GM23338 (cell line): ENCODE measurements around the gene SORCS3. TPM values are rescaled to one million over a fixed set of nuclear protein-coding genes. Genes with fewer than 3 reads are reported as not detected.

Experiments
- ATAC-seq: fragments of 200-7000 bp; cut with Tn5 transposase; 3 replicates; pipeline ENCODE4 v1.9.1; 2020
- DNase-seq: peaks from one replicate; pipeline ENCODE4 v3.0.0-alpha.2; 2015; ENCODE audit warnings: low spot score
- H2AFZ ChIP-seq: fragments of 200-600 bp; sonication (generic); 2 replicates; pipeline ENCODE4 v1.8.0; 2016; ENCODE audit warnings: antibody characterized with exemption, mild to moderate bottlenecking, moderate library complexity
- H3F3A ChIP-seq: fragments of 200-600 bp; sonication (generic); replicated peaks from 2 replicates; pipeline ENCODE4 v1.8.0; 2017; ENCODE audit warnings: antibody characterized with exemption, mixed run types, low read depth
- H3K27ac ChIP-seq: fragments of 200-600 bp; sonication (generic); 2 replicates; pipeline ENCODE4 v1.6.1; 2016; ENCODE audit warnings: low read depth
- H3K27me3 ChIP-seq: fragments of 200-600 bp; sonication (generic); 2 replicates; pipeline ENCODE4 v1.8.0; 2016; ENCODE audit warnings: mild to moderate bottlenecking, mixed run types, moderate library complexity; ENCODE audit not compliant: insufficient read depth
- H3K36me3 ChIP-seq: fragments of 200-600 bp; sonication (generic); 2 replicates; pipeline ENCODE4 v1.8.0; 2016; ENCODE audit warnings: mild to moderate bottlenecking; ENCODE audit not compliant: insufficient read depth
- H3K4me1 ChIP-seq: fragments of 200-600 bp; sonication (generic); 2 replicates; pipeline ENCODE4 v1.8.0; 2016; ENCODE audit warnings: mild to moderate bottlenecking, moderate library complexity; ENCODE audit not compliant: insufficient read depth
- H3K4me2 ChIP-seq: fragments of 200-600 bp; sonication (generic); 2 replicates; pipeline ENCODE4 v1.7.1; 2017; ENCODE audit warnings: mixed run types
- H3K4me3 ChIP-seq: fragments of 200-600 bp; sonication (generic); 2 replicates; pipeline ENCODE4 v1.6.1; 2016; ENCODE audit warnings: mixed run types
- H3K79me2 ChIP-seq: fragments of 200-600 bp; sonication (generic); replicated peaks from 2 replicates; pipeline ENCODE4 v1.8.0; 2017; ENCODE audit warnings: mild to moderate bottlenecking; ENCODE audit not compliant: insufficient read depth
- H3K9me2 ChIP-seq: fragments of 200-600 bp; sonication (generic); 2 replicates; pipeline ENCODE4 v1.8.0; 2017; ENCODE audit not compliant: insufficient read depth
- H4K20me1 ChIP-seq: fragments of 200-600 bp; sonication (generic); replicated peaks from 2 replicates; pipeline ENCODE4 v1.8.0; 2017; ENCODE audit warnings: mild to moderate bottlenecking; ENCODE audit not compliant: insufficient read depth
- H3K27ac Mint-ChIP-seq: 2 replicates; pipeline ENCODE4 v1.8.0; 2020; ENCODE audit warnings: inconsistent platforms, mild to moderate bottlenecking, moderate library complexity, mixed read lengths
- H3K27me3 Mint-ChIP-seq: 3 replicates; pipeline ENCODE4 v1.8.0; 2022; ENCODE audit warnings: low read depth, mild to moderate bottlenecking, moderate library complexity, mixed read lengths, inconsistent platforms; ENCODE audit not compliant: insufficient read depth, poor library complexity
- H3K36me3 Mint-ChIP-seq: 3 replicates; pipeline ENCODE4 v1.8.0; 2021; ENCODE audit warnings: low read depth, mild to moderate bottlenecking, inconsistent platforms, moderate library complexity, mixed read lengths
- H3K4me1 Mint-ChIP-seq: 3 replicates; pipeline ENCODE4 v1.8.0; 2020; ENCODE audit warnings: mild to moderate bottlenecking, inconsistent platforms, mixed read lengths
- H3K4me3 Mint-ChIP-seq: 3 replicates; pipeline ENCODE4 v1.8.0; 2021; ENCODE audit warnings: moderate library complexity, mild to moderate bottlenecking, inconsistent platforms, mixed read lengths
- H3K9me3 Mint-ChIP-seq: 3 replicates; pipeline ENCODE4 v1.8.0; 2020; ENCODE audit warnings: moderate library complexity, mild to moderate bottlenecking, inconsistent platforms, mixed read lengths
- CREB1 ChIP-seq: fragments of 250-450 bp; sonication (Bioruptor Pico); IDR thresholded peaks from 2 replicates; pipeline ENCODE4 v1.5.0; 2020; ENCODE audit warnings: low read depth, mild to moderate bottlenecking, moderate library complexity
- EZH2 ChIP-seq: fragments of 200-600 bp; sonication (generic); IDR thresholded peaks from one replicate; pipeline ENCODE4 v1.8.0; 2017; ENCODE audit warnings: antibody characterized with exemption, mild to moderate bottlenecking, low read depth; ENCODE audit not compliant: unreplicated experiment
- EZH2phosphoT487 ChIP-seq: fragments of 200-600 bp; sonication (generic); IDR thresholded peaks from one replicate; pipeline ENCODE4 v1.8.1; 2018; ENCODE audit warnings: antibody characterized with exemption; ENCODE audit not compliant: unreplicated experiment
- JUNB ChIP-seq: IDR thresholded peaks from one replicate; pipeline ENCODE4 v1.6.1; 2016; ENCODE audit warnings: antibody characterized with exemption; ENCODE audit not compliant: unreplicated experiment
- NANOG ChIP-seq: IDR thresholded peaks from 2 replicates; pipeline ENCODE4 v1.6.1; 2016; ENCODE audit warnings: antibody characterized with exemption, borderline replicate concordance
- POLR2AphosphoS5 ChIP-seq: IDR thresholded peaks from 2 replicates; pipeline ENCODE4 v1.6.1; 2016; ENCODE audit warnings: antibody characterized with exemption, low read depth
- STAT1 ChIP-seq: IDR thresholded peaks from one replicate; pipeline ENCODE4 v1.6.1; 2016; ENCODE audit warnings: antibody characterized with exemption; ENCODE audit not compliant: unreplicated experiment
- ZNF114 ChIP-seq: fragments of 250-450 bp; sonication (Bioruptor Pico); IDR thresholded peaks from 2 replicates; pipeline ENCODE4 v1.5.0; 2020; ENCODE audit warnings: mild to moderate bottlenecking, moderate library complexity
- polyA plus RNA-seq: library from polyadenylated mRNA; unstranded; fragments of >200 nt; fragmentation: Nextera tagmentation; extraction: Ambion mirVana; gene quantifications from 2 replicates; pipeline ENCODE4 v1.2.1, GENCODE V29; 2016
- total RNA-seq: library from RNA; depleted of rRNA; stranded (reverse); fragments of >200 nt; shearing (Covaris generic); gene quantifications from 2 replicates; pipeline ENCODE4 v1.2.3, GENCODE V29; 2014
- TF ChIP-seq, protein P1 (sequence below): fragments of 250-450 bp; sonication (Bioruptor Pico); IDR thresholded peaks from 2 replicates; pipeline ENCODE4 v1.5.0; 2020; ENCODE audit warnings: mild to moderate bottlenecking, moderate library complexity
- TF ChIP-seq, protein P2 (sequence below), 2 experiments: fragments of 200-600 bp in 1 of 2; sonication (generic) in 1 of 2; conservative IDR thresholded peaks; 2 replicates each; pipeline versions ENCODE4 v1.5.1 to v1.6.1; 2016 to 2017; ENCODE audit warnings: antibody characterized with exemption in 2 of 2, low read depth in 2 of 2, mild to moderate bottlenecking in 2 of 2, moderate library complexity in 1 of 2
- TF ChIP-seq, protein P3 (sequence below): IDR thresholded peaks from 2 replicates; pipeline ENCODE4 v1.6.1; 2016; ENCODE audit warnings: antibody characterized with exemption

Gene SORCS3
- total and polyA plus RNA-seq, 2 experiments from 2014 or later = 0.37 to 1.4 TPM

DNA sequence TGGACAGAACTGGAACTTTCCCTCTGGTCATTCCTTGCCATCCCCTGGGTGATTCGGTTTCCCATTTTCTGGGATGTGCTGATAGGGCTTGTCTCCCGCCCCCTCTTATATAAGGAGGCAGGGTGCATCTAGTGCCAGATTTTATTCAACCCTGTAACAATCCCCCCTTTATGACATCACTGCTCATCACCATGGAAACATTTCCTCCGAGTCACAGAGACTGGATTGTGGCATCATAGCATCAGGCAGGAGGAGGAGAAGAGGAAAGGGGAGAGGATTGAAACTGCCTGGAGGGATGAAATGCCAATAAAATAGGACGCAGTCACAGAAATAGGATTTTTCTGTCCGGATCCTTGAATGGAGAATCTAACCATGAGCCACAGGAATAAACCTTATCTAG lies 25.0 kb downstream of the SORCS3 start:
- H3K4me2 ChIP-seq = no peak overlapping the region
- Mint-ChIP-seq H3K9me3 (peaks cover 7% of the 10 kb centered on the region; the same call in 2 of the 3 replicates), H3K36me3 (no peaks in the 10 kb centered on the region; the same call in 2 of the 3 replicates), H3K27ac (no peak overlapping the region), H3K4me1 (no peaks in the 10 kb centered on the region), H3K4me3 (no peak overlapping the region), H3K27me3 (no peaks in the 10 kb centered on the region)
- no peaks in the 10 kb centered on the region for H3K36me3 ChIP-seq
- H3K4me3 ChIP-seq = no peak overlapping the region
- no peaks in the 10 kb centered on the region for H3K79me2 ChIP-seq
- ATAC-seq (no peak), DNase-seq (no peak)
- TF ChIP-seq POLR2AphosphoS5 = no peak
- TF ChIP-seq JUNB = no peak
- TF ChIP-seq CREB1 = no peak
- no peak overlapping the region for H3K27ac ChIP-seq
- H3K27me3 ChIP-seq = no peaks in the 10 kb centered on the region
- H2AFZ ChIP-seq = no peak overlapping the region
- H3K4me1 ChIP-seq = no peaks in the 10 kb centered on the region
- no peaks in the 10 kb centered on the region for H3F3A ChIP-seq
- peaks cover 12% of the 10 kb centered on the region; the same call in 1 of the 2 replicates for H3K9me2 ChIP-seq
- H4K20me1 ChIP-seq = no peaks in the 10 kb centered on the region

DNA sequence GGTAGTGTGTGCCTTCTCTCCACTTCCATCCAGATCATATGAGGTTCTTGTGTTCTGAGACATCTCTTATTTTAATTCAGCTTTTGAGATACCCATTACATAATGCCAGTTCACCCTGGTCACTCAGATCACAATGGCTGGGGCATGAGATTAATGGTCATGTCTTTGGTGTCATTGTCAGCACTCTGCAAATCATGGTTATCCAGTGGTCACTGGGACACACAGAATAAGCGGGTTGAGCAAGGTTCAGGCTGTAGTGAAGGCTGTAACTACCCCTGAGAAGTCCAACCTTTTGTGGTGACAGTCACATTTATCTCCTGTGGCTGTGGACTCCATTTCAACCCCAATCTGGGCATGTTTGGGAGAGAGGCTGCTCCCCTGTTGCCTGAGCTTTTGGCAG lies 35.8 kb downstream of the SORCS3 start:
- no peaks in the 10 kb centered on the region for H3K36me3 ChIP-seq
- H4K20me1 ChIP-seq = no peaks in the 10 kb centered on the region
- H3K36me3 Mint-ChIP-seq = no peaks in the 10 kb centered on the region
- peaks cover 3% of the 10 kb centered on the region; the same call in 1 of the 3 replicates for H3K4me1 Mint-ChIP-seq
- peaks cover 5% of the 10 kb centered on the region; the same call in 1 of the 2 replicates for H3K27me3 ChIP-seq
- H3K4me3 ChIP-seq = no peak overlapping the region
- DNase-seq = no peak
- no peak for ATAC-seq
- H3K4me2 ChIP-seq = no peak overlapping the region
- no peak overlapping the region for H3K4me3 Mint-ChIP-seq
- H3K4me1 ChIP-seq = 0 out of 2 replicates have a peak, but pooled peaks cover 5% of the 10 kb centered on the region
- H3K79me2 ChIP-seq = no peaks in the 10 kb centered on the region
- no peak overlapping the region for H3K27ac Mint-ChIP-seq
- H3K9me2 ChIP-seq = no peaks in the 10 kb centered on the region; the same call in 1 of the 2 replicates
- no peak overlapping the region for H2AFZ ChIP-seq
- H3F3A ChIP-seq = no peaks in the 10 kb centered on the region
- peaks cover 4% of the 10 kb centered on the region for H3K27me3 Mint-ChIP-seq
- H3K27ac ChIP-seq = no peak overlapping the region
- H3K9me3 Mint-ChIP-seq = no peaks in the 10 kb centered on the region; the same call in 2 of the 3 replicates
- TF ChIP-seq ZNF114 (CRISPR knock-in tag) (no peak), EZH2phosphoT487 (no peak), STAT1 (no peak), NANOG (no peak), CREB1 (no peak), POLR2AphosphoS5 (no peak), EZH2 (no peak)
- TF ChIP-seq, protein P1, sequence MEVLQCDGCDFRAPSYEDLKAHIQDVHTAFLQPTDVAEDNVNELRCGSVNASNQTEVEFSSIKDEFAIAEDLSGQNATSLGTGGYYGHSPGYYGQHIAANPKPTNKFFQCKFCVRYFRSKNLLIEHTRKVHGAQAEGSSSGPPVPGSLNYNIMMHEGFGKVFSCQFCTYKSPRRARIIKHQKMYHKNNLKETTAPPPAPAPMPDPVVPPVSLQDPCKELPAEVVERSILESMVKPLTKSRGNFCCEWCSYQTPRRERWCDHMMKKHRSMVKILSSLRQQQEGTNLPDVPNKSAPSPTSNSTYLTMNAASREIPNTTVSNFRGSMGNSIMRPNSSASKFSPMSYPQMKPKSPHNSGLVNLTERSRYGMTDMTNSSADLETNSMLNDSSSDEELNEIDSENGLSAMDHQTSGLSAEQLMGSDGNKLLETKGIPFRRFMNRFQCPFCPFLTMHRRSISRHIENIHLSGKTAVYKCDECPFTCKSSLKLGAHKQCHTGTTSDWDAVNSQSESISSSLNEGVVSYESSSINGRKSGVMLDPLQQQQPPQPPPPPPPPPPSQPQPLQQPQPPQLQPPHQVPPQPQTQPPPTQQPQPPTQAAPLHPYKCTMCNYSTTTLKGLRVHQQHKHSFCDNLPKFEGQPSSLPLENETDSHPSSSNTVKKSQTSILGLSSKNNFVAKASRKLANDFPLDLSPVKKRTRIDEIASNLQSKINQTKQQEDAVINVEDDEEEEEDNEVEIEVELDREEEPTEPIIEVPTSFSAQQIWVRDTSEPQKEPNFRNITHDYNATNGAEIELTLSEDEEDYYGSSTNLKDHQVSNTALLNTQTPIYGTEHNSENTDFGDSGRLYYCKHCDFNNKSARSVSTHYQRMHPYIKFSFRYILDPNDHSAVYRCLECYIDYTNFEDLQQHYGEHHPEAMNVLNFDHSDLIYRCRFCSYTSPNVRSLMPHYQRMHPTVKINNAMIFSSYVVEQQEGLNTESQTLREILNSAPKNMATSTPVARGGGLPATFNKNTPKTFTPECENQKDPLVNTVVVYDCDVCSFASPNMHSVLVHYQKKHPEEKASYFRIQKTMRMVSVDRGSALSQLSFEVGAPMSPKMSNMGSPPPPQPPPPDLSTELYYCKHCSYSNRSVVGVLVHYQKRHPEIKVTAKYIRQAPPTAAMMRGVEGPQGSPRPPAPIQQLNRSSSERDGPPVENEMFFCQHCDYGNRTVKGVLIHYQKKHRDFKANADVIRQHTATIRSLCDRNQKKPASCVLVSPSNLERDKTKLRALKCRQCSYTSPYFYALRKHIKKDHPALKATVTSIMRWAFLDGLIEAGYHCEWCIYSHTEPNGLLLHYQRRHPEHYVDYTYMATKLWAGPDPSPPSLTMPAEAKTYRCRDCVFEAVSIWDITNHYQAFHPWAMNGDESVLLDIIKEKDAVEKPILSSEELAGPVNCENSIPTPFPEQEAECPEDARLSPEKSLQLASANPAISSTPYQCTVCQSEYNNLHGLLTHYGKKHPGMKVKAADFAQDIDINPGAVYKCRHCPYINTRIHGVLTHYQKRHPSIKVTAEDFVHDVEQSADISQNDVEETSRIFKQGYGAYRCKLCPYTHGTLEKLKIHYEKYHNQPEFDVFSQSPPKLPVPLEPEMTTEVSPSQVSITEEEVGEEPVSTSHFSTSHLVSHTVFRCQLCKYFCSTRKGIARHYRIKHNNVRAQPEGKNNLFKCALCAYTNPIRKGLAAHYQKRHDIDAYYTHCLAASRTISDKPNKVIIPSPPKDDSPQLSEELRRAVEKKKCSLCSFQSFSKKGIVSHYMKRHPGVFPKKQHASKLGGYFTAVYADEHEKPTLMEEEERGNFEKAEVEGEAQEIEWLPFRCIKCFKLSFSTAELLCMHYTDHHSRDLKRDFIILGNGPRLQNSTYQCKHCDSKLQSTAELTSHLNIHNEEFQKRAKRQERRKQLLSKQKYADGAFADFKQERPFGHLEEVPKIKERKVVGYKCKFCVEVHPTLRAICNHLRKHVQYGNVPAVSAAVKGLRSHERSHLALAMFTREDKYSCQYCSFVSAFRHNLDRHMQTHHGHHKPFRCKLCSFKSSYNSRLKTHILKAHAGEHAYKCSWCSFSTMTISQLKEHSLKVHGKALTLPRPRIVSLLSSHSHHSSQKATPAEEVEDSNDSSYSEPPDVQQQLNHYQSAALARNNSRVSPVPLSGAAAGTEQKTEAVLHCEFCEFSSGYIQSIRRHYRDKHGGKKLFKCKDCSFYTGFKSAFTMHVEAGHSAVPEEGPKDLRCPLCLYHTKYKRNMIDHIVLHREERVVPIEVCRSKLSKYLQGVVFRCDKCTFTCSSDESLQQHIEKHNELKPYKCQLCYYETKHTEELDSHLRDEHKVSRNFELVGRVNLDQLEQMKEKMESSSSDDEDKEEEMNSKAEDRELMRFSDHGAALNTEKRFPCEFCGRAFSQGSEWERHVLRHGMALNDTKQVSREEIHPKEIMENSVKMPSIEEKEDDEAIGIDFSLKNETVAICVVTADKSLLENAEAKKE (CRISPR knock-in tag) = no peak
- TF ChIP-seq, protein P2, sequence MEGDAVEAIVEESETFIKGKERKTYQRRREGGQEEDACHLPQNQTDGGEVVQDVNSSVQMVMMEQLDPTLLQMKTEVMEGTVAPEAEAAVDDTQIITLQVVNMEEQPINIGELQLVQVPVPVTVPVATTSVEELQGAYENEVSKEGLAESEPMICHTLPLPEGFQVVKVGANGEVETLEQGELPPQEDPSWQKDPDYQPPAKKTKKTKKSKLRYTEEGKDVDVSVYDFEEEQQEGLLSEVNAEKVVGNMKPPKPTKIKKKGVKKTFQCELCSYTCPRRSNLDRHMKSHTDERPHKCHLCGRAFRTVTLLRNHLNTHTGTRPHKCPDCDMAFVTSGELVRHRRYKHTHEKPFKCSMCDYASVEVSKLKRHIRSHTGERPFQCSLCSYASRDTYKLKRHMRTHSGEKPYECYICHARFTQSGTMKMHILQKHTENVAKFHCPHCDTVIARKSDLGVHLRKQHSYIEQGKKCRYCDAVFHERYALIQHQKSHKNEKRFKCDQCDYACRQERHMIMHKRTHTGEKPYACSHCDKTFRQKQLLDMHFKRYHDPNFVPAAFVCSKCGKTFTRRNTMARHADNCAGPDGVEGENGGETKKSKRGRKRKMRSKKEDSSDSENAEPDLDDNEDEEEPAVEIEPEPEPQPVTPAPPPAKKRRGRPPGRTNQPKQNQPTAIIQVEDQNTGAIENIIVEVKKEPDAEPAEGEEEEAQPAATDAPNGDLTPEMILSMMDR (conservative IDR thresholded peaks at IDR 0.05; ENCODE audit: low read depth in 2 of 2) = no peak
- TF ChIP-seq, protein P3, sequence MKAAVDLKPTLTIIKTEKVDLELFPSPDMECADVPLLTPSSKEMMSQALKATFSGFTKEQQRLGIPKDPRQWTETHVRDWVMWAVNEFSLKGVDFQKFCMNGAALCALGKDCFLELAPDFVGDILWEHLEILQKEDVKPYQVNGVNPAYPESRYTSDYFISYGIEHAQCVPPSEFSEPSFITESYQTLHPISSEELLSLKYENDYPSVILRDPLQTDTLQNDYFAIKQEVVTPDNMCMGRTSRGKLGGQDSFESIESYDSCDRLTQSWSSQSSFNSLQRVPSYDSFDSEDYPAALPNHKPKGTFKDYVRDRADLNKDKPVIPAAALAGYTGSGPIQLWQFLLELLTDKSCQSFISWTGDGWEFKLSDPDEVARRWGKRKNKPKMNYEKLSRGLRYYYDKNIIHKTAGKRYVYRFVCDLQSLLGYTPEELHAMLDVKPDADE = no peak
